GM10248 (cell line): Measurements from ENCODE around the gene DCANP1.

Experiments
- CTCF ChIA-PET: fragments of 300-600 bp; sonication (Branson Sonifier 250); formaldehyde crosslinking; extraction: SDS; loops from one replicate; lab custom pipeline; 2021; ENCODE audit warnings: antibody characterized with exemption; lab: Yijun Ruan, JAX
- POLR2A ChIA-PET: fragments of 350-650 bp; sonication (Branson Sonifier 250); formaldehyde crosslinking; extraction: SDS; loops from one replicate; lab custom pipeline; 2020; ENCODE audit warnings: antibody characterized with exemption; lab: Yijun Ruan, JAX
- DNase-seq: peaks from one replicate; pipeline ENCODE4 v3.0.0; 2012; ENCODE audit errors: extremely low spot score
- TF ChIP-seq, protein P1 (sequence below): IDR thresholded peaks from 2 replicates; pipeline ENCODE4 v1.5.1; 2012; ENCODE audit warnings: mild to moderate bottlenecking, low read depth; ENCODE audit errors: extremely low read depth, missing control alignments, control extremely low read depth

The DCANP1 gene

DNA sequence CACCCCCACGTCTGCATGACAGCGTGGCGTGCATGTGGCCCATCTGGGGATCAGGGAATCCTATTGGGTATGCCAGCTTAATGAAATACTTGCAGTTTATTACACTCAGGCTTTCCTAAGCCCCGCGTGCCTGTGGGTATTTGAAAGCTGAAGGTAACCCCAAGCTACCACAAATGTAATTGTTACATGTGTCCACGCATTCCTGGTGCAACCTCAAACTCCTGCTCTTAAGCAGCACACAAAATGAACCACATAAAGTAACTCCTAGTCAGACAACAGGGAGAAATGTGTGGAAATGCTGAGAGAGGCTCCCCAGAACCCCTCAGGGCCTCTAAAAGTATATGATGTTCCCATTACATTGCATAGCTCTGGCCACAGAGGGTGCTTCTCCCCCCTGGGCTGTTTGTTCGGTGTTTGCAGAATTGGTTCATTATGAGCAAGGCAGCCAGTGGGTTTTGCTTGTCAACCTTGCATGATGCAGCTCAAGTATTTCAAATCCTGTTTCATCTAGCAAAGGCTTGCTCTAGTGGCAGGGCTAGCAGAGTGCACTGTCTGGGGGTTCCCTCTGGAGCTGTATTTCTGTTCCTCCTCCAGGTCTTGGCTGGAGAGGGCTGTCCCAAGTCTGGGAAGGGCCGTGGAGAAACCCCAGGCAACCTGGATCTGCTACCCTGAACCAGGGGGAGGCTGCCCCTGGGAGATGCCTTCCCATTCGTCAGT is 1.8 kb upstream of the DCANP1 start:
- POLR2A ChIA-PET, result no interaction called here
- CTCF ChIA-PET, result interaction anchor here (1.4 to 7.5 kb wide), 7 partner anchors 8 to 117 kb away, joined by 3 to 75 read pairs (median 9); no protein-coding TSS in a partner anchor
- DNase-seq, result no peak
- TF ChIP-seq, protein P1, sequence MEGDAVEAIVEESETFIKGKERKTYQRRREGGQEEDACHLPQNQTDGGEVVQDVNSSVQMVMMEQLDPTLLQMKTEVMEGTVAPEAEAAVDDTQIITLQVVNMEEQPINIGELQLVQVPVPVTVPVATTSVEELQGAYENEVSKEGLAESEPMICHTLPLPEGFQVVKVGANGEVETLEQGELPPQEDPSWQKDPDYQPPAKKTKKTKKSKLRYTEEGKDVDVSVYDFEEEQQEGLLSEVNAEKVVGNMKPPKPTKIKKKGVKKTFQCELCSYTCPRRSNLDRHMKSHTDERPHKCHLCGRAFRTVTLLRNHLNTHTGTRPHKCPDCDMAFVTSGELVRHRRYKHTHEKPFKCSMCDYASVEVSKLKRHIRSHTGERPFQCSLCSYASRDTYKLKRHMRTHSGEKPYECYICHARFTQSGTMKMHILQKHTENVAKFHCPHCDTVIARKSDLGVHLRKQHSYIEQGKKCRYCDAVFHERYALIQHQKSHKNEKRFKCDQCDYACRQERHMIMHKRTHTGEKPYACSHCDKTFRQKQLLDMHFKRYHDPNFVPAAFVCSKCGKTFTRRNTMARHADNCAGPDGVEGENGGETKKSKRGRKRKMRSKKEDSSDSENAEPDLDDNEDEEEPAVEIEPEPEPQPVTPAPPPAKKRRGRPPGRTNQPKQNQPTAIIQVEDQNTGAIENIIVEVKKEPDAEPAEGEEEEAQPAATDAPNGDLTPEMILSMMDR, result no peak

DNA sequence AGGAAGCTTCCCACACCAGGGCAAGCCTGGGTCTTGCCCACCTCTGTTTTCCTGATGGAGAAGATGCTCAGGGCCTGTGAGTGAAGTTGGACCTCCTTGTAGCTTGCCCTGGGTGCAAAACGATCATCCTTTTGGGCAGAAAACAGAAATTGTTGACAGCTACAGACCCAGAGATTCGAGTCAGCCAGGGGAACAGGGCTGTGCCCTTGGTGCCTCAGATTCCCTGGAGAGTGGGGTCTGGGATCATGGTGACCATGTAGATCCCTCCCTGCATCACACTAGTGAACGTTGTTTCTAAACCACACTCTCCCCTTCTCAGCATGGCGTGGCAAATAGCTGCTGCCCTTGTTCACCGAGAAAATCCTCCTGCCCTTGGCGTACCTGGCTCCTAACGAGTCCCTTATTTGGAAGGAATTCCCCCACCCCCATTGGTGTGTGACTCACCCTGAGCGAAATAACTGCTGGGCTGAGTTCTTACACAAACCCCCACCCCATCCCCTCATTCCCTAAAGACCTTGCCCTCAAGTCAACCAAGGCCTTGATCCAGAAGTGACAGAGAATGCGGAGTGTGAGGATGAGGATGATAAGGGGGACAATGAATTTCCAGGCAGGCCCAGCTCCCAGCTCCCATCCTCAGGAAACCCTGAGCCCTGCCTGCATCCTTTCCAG is 1.1 kb upstream of the DCANP1 start:
- TF ChIP-seq, protein P1, result no peak
- POLR2A ChIA-PET, result no interaction called here
- peak; percentile 44 for DNase-seq
- CTCF ChIA-PET, result interaction anchor here (1.4 to 7.5 kb wide), 8 partner anchors 9 to 118 kb away, joined by 3 to 75 read pairs (median 8); no protein-coding TSS in a partner anchor

DNA sequence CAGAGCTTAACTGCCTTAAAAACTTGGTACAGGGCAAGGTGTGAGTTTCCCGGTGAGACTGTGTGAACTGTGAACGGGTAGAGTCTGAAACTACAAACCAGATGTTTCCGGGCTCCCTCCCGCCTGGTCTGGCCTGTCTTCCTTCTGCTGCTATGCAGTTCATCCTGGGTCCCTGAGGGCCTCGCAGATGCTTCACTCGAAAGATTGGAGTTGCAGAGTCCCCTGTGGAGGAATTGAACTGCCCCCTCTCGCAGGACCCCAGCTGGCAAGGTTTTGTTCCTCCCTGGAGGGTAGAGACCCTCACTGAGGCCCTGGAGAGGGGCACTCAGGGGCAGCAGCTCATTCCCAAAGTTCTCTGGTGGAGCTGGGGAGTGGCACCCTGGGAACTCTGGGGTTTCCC is 533 bp downstream of the DCANP1 start:
- DNase-seq, result no peak
- CTCF ChIA-PET, result interaction anchor here (1.0 to 7.5 kb wide), 7 partner anchors 8 to 120 kb away, joined by 3 to 75 read pairs (median 6); no protein-coding TSS in a partner anchor
- TF ChIP-seq, protein P1, result no peak
- POLR2A ChIA-PET, result no interaction called here

DNA sequence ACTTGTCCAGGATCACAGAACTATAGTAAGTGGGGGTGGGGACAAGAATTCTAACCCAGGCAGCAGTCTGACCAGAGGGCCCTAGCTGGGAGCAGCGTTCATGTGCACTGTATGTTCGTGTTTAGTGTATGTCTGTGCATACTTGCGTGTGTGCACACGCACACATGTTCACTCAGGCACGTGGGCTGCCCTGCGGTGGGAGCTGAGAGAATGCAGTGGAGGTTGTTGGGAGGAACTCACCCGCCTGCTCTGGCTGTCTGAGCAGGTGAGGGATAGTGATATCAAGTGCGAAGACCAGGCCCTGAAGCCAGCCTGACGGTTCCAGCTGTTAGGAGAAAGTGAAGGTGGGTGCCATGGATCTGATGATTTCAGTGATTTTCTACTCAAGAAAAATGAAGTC is 942 bp downstream of the DCANP1 start:
- ChIA-PET POLR2A (no interaction called here), CTCF (interaction anchor here (1.0 to 7.5 kb wide), 7 partner anchors 8 to 120 kb away, joined by 3 to 75 read pairs (median 6); no protein-coding TSS in a partner anchor)
- TF ChIP-seq, protein P1, result no peak
- no peak for DNase-seq

DNA sequence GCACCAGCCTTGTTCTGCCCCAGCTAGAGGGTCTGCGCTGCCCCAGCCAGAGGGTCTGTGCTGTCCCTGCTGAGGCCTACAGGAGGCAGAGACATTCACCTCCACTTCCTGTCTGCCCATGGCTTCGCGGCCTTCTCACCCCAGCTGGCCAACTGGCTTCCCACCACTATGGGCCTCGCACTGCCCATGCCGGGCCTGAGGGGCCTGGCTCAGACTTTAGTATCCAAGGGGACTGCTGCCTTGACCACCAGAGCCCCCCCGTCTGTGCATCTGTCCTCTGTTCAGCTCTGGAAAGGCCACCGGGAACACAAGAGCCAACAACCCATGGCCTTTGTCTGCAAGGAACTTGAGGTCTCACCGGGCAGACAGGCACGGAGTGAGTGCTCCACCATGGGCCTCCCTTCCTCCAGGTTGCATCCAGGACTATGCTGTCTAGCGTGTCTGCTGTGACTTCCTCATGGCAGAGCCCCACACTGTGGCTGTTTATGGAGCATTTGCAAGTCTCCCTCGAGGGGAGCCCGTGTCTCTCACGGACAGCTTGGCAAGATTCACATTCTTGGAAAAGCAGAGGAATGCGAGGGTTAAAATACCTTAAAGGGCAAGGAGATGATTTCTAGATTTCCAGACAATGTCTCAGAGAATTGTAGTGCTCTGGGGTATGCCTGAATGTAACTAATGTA is 1.7 kb downstream of the DCANP1 start:
- DNase-seq, result no peak
- TF ChIP-seq, protein P1, result no peak

DNA sequence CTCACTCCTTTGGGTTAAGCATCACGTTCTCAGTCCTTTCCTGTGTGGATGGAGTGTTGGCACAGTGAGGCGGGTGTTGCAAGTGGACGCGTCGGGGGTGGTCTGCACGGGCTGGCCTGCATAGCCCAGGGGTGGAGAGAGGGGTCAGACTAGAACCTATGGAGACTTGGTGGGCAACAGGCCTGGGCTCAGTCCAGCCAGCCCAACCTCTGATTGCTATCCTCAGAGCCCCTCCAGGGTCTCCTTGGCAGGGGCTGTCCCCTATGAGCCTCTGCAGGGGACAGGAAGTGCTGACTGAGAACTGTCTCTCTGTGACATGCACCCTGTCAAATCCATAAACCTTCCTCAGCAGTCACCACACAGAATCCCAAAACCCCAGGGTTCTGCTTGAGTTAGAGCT is 2.3 kb downstream of the DCANP1 start:
- POLR2A ChIA-PET, result no interaction called here
- TF ChIP-seq, protein P1, result no peak
- no peak for DNase-seq
- CTCF ChIA-PET, result interaction anchor here (1.6 to 7.5 kb wide), 4 partner anchors 13 to 20 kb away, joined by 4 to 75 read pairs (median 23); no protein-coding TSS in a partner anchor

More for the DNA sequence above, 1.7 kb downstream of the DCANP1 start:
- ChIA-PET POLR2A (no interaction called here), CTCF (interaction anchor here (1.6 to 7.5 kb wide), 4 partner anchors 12 to 20 kb away, joined by 4 to 75 read pairs (median 24); no protein-coding TSS in a partner anchor)
